Neuronal stem cell (in vitro differentiated cells): ENCODE results near the gene SPACA4.
"Not testable (repeated sequence)": the region's sequence is repeated elsewhere in the genome, so short reads cannot be mapped to it uniquely, and the experiment has no call there.

Experiments
- DNase-seq: peaks from one replicate; pipeline ENCODE4 v3.0.0-alpha.2; 2013; ENCODE audit warnings: low spot score
- H2AFZ ChIP-seq: one replicate; pipeline ENCODE4 v1.6.1; 2013; ENCODE audit warnings: mild to moderate bottlenecking, low read length, inconsistent platforms
- H2AK5ac ChIP-seq: 2 replicates; pipeline ENCODE4 v1.6.1; 2013; ENCODE audit warnings: low read depth, mild to moderate bottlenecking, inconsistent platforms, low read length, moderate library complexity, mixed read lengths
- H2BK120ac ChIP-seq: 2 replicates; pipeline ENCODE4 v1.6.1; 2013; ENCODE audit warnings: low read depth, mild to moderate bottlenecking, inconsistent platforms, low read length, moderate library complexity, mixed read lengths
- H2BK12ac ChIP-seq: one replicate; pipeline ENCODE4 v1.6.1; 2013; ENCODE audit warnings: low read length, inconsistent platforms
- H2BK15ac ChIP-seq: 2 replicates; pipeline ENCODE4 v1.6.1; 2013; ENCODE audit warnings: mild to moderate bottlenecking, low read length, inconsistent platforms, mixed read lengths
- H2BK5ac ChIP-seq: one replicate; pipeline ENCODE4 v1.6.1; 2013; ENCODE audit warnings: inconsistent platforms, mild to moderate bottlenecking, low read length, moderate library complexity
- H3K14ac ChIP-seq: one replicate; pipeline ENCODE4 v1.6.1; 2013; ENCODE audit warnings: low read length, inconsistent platforms
- H3K18ac ChIP-seq: 2 replicates; pipeline ENCODE4 v1.6.1; 2013; ENCODE audit warnings: low read length, inconsistent platforms
- H3K23ac ChIP-seq: 2 replicates; pipeline ENCODE4 v1.6.1; 2013; ENCODE audit warnings: low read depth, mild to moderate bottlenecking, mixed read lengths, low read length, inconsistent platforms; ENCODE audit not compliant: poor library complexity
- H3K27ac ChIP-seq: replicated peaks from 3 replicates; pipeline ENCODE4 v1.5.1; 2013; ENCODE audit warnings: low read length, inconsistent platforms
- H3K27me3 ChIP-seq, 3 experiments: 2 replicates each; pipeline ENCODE4 v1.6.1; 2013; ENCODE audit warnings: low read length in 3 of 3, mild to moderate bottlenecking in 2 of 3, inconsistent platforms in 1 of 3, low read depth in 1 of 3, mixed read lengths in 1 of 3, moderate library complexity in 1 of 3; ENCODE audit not compliant: control insufficient read depth in 3 of 3, insufficient read depth in 3 of 3
- H3K36me3 ChIP-seq, 2 donors: replicated peaks in 1 of 2; 2 replicates each; pipeline ENCODE4 v1.6.1; 2013; ENCODE audit warnings: low read length in 2 of 2; ENCODE audit not compliant: control insufficient read depth in 2 of 2, insufficient read depth in 2 of 2
- H3K4ac ChIP-seq: 2 replicates; pipeline ENCODE4 v1.6.1; 2013; ENCODE audit warnings: inconsistent platforms, mild to moderate bottlenecking, low read length, moderate library complexity
- H3K4me1 ChIP-seq, 2 donors: 1 replicate in 1 of 2; 2 replicates in 1 of 2; pipeline ENCODE4 v1.6.1; 2013; ENCODE audit warnings: low read length in 2 of 2, low read depth in 1 of 2; ENCODE audit not compliant: control insufficient read depth in 2 of 2, insufficient read depth in 1 of 2
- H3K4me2 ChIP-seq: one replicate; pipeline ENCODE4 v1.6.1; 2013; ENCODE audit warnings: mild to moderate bottlenecking, low read length, inconsistent platforms; ENCODE audit not compliant: insufficient read depth, poor library complexity, severe bottlenecking
- H3K4me3 ChIP-seq, 2 donors: 2 replicates each; pipeline ENCODE4 v1.5.1; 2013; ENCODE audit warnings: low read length in 2 of 2, mild to moderate bottlenecking in 2 of 2, inconsistent platforms in 1 of 2, moderate library complexity in 1 of 2
- H3K79me1 ChIP-seq: one replicate; pipeline ENCODE4 v1.6.1; 2013; ENCODE audit warnings: low read depth, mild to moderate bottlenecking, inconsistent platforms, low read length, moderate library complexity
- H3K9ac ChIP-seq: one replicate; pipeline ENCODE4 v1.6.1; 2013; ENCODE audit warnings: mild to moderate bottlenecking, low read depth, low read length, inconsistent platforms; ENCODE audit not compliant: poor library complexity
- H3K9me3 ChIP-seq, 2 donors: replicated peaks in 1 of 2; 2 replicates each; pipeline versions ENCODE3 to v1.6.1; 2013; ENCODE audit warnings: low read length in 2 of 2, mild to moderate bottlenecking in 2 of 2, inconsistent platforms in 1 of 2, low read depth in 1 of 2, mixed read lengths in 1 of 2, moderate library complexity in 1 of 2; ENCODE audit not compliant: control insufficient read depth in 2 of 2, insufficient read depth in 1 of 2
- H4K8ac ChIP-seq: one replicate; pipeline ENCODE4 v1.6.1; 2013; ENCODE audit warnings: low read depth, mild to moderate bottlenecking, inconsistent platforms, low read length, moderate library complexity
- H4K91ac ChIP-seq: one replicate; pipeline ENCODE4 v1.6.1; 2013; ENCODE audit warnings: low read length, low read depth, mild to moderate bottlenecking, inconsistent platforms; ENCODE audit not compliant: poor library complexity
- WGBS, 2 donors: extraction: QIAGEN DNeasy Blood & Tissue Kit; methylation state at CpG; one replicate each; pipeline ENCODE4 v1.1.7; 2013; ENCODE audit warnings: missing lambda C conversion rate in 2 of 2, mixed read lengths in 1 of 2; ENCODE audit not compliant: insufficient read length in 2 of 2, insufficient replicate concordance in 1 of 2; ENCODE audit errors: extremely low coverage in 2 of 2; 5-methylcytosine and 5-hydroxymethylcytosine counted together

SPACA4 gene

DNA sequence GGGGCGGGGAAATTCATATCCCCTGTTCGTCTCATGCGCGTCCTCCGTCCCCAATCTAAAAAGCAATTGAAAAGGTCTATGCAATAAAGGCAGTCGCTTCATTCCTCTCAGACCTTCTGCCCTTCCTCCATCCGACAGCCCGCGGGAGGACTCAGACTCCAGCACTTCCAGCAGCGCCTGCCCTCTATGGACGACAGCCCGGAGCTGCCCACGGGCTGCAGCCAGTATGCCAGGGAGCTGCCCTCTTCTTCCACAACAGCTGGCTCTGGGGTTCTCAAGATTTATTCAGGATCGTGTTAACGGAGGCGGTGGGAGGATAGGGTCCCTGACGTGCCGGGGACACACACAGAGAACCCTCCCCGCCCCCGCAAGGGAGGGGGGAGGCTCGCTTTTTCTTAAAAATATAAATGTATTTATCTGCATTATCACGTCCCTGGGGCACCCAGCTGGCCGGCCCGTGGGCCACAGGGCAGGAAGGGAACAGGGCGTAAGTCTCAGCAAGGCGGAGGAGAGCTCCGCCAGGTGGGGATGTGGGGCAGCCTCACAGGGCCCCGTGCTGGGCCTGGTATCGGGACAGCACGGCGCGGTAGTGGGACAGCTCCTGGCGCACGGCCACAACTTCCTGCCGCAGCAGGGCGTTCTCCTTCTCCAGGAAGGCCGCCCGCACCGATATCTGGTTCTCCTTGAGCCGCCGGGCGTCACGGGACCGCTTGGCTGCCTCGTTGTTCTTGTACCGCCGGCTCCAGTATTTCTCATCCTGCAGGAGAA lies 23.9 kb downstream of the SPACA4 start:
- Histone ChIP-seq H2BK12ac (no peak overlapping the region), H2AFZ (no peak overlapping the region), H3K79me1 (peaks cover 2% of the 10 kb centered on the region), H3K27ac (peak overlapping the region; percentile 67), H3K14ac (no peak overlapping the region), H4K91ac (peak overlapping the region; percentile 28), H3K27me3 (no peaks in the 10 kb centered on the region), H3K4me3 (peak overlapping the region in 1 of 2 donors; percentile 72), H2AK5ac (peak overlapping the region; percentile 88), H3K23ac (peak overlapping the region; percentile 98), H3K4me2 (peak overlapping the region; percentile 69), H3K4ac (no peak overlapping the region), H3K9me3 (no peaks in the 10 kb centered on the region), H4K8ac (no peak overlapping the region), H3K9ac (peak overlapping the region; percentile 83), H2BK5ac (peak overlapping the region; percentile 93), H3K4me1 (peaks cover 28 to 33% of the 10 kb centered on the region in 2 donors), H2BK15ac (peak overlapping the region; percentile 15), H2BK120ac (no peak overlapping the region), H3K18ac (peak overlapping the region; percentile 5), H3K36me3 (peaks cover 9 to 44% of the 10 kb centered on the region in 2 donors)
- DNase-seq, result no peak
- WGBS, 2 donors, result no CpG with 5 or more reads among the region's 47 CpGs

DNA sequence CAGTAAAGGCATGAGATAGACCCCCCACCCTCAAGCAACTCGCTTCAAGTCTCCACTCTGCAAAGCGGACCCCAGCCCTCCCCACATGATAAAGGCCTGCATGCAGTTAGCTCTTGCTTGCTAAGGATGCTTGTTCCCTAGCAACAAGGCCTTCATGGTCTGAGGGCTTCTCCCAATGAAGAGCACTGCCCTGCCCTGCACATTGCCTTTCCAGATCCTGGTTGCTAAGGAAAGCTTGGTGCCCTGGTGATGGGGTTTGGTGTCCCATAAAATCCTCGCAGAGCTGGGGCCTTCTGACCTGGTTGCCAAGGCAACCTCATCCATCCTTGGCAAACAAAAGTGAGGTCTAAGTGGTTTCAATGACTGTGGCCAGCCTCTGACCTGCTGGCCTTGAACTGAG lies 24.7 kb downstream of the SPACA4 start:
- peak overlapping the region; percentile 83 for H3K9ac ChIP-seq
- WGBS, 2 donors, result no CpG with 5 or more reads among the region's 3 CpGs
- peaks cover 8 to 37% of the 10 kb centered on the region in 2 donors for H3K36me3 ChIP-seq
- no peak overlapping the region for H2BK15ac ChIP-seq
- H3K79me1 ChIP-seq, result no peaks in the 10 kb centered on the region
- no peak overlapping the region for H3K14ac ChIP-seq
- H3K23ac ChIP-seq, result peak overlapping the region; percentile 13
- H2AK5ac ChIP-seq, result peak overlapping the region; percentile 88
- peak overlapping the region; percentile 5 for H3K18ac ChIP-seq
- H2AFZ ChIP-seq, result no peak overlapping the region
- DNase-seq, result no peak
- H4K91ac ChIP-seq, result no peak overlapping the region
- peaks cover 28 to 33% of the 10 kb centered on the region in 2 donors for H3K4me1 ChIP-seq
- H2BK5ac ChIP-seq, result peak overlapping the region; percentile 93
- no peaks in the 10 kb centered on the region for H3K9me3 ChIP-seq
- H3K4me3 ChIP-seq, result no peak overlapping the region
- H2BK120ac ChIP-seq, result no peak overlapping the region
- no peak overlapping the region for H2BK12ac ChIP-seq
- H3K27me3 ChIP-seq, result peaks cover 0 to 4% (median 0%) of the 10 kb centered on the region in 3 experiments
- no peak overlapping the region for H4K8ac ChIP-seq
- peak overlapping the region; percentile 69 for H3K4me2 ChIP-seq
- H3K27ac ChIP-seq, result peak overlapping the region; percentile 67
- H3K4ac ChIP-seq, result no peak overlapping the region

DNA sequence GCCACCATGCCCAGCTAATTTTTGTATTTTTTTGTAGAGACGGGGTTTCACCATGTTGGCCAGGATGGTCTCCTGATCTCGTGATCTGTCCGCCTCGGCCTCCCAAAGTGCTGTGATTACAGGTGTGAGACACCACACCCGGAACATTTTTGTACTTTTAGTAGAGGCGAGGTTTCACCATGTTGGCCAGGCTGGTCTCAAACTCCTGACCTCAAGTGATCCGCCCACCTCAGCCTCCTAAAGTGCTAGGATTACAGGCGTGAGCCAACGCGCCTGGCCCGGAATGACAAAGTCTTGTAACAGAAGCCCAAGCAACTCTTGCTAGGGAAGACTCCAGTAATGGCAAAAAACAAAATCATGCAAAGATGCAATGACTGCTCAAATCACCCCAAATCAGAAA lies 25.7 kb downstream of the SPACA4 start:
- H3K4me2 ChIP-seq, H2AK5ac ChIP-seq, H3K18ac ChIP-seq, H3K23ac ChIP-seq, H2BK15ac ChIP-seq, H3K4ac ChIP-seq, DNase-seq, H2AFZ ChIP-seq, H2BK5ac ChIP-seq, H4K8ac ChIP-seq, H3K14ac ChIP-seq, H2BK12ac ChIP-seq, H3K27me3 ChIP-seq, H4K91ac ChIP-seq, H3K27ac ChIP-seq, H3K9ac ChIP-seq, H2BK120ac ChIP-seq, H3K79me1 ChIP-seq, H3K4me3 ChIP-seq, H3K9me3 ChIP-seq: not testable (repeated sequence)
- Histone ChIP-seq H3K36me3 (peaks cover 7 to 32% of the 10 kb centered on the region in 2 donors), H3K4me1 (peaks cover 28 to 41% of the 10 kb centered on the region in 2 donors)
- no CpG with 5 or more reads among the region's 11 CpGs for WGBS, 2 donors

DNA sequence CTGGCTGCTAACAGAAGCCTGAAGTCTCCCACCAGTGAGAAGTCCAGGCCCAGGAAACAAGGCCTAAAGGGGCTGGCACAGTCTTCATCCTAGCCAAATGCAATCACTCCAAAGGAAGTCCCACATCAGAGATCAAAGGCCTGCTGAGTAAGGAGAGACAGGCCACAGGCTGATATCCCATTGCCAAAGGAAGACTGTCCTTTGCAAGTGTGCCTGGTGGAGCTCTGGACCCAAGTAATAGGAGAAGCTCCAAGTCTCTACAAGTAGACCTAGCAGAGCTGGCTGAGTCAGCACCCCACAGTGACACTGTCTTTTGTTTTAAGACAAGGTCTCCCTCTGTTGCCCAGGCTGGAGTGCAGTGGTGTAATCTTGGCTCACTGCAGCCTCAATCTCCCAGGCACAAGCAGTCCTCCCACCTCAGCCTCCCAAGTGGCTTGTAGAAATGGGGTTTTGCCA lies 26.2 kb downstream of the SPACA4 start:
- H2AFZ ChIP-seq, result no peak overlapping the region
- peak overlapping the region; percentile 61 for H2AK5ac ChIP-seq
- DNase-seq, result no peak
- H3K4me3 ChIP-seq, result no peak overlapping the region
- H4K91ac ChIP-seq, result no peak overlapping the region
- no peak overlapping the region for H2BK12ac ChIP-seq
- no peaks in the 10 kb centered on the region for H3K79me1 ChIP-seq
- no peaks in the 10 kb centered on the region for H3K9me3 ChIP-seq
- no peak overlapping the region for H3K23ac ChIP-seq
- no peak overlapping the region for H3K27ac ChIP-seq
- no peak overlapping the region for H4K8ac ChIP-seq
- H2BK120ac ChIP-seq, result no peak overlapping the region
- H3K9ac ChIP-seq, result no peak overlapping the region
- H3K4ac ChIP-seq, result no peak overlapping the region
- H3K14ac ChIP-seq, result no peak overlapping the region
- no peak overlapping the region for H3K4me2 ChIP-seq
- peaks cover 28 to 41% of the 10 kb centered on the region in 2 donors for H3K4me1 ChIP-seq
- H2BK15ac ChIP-seq, result no peak overlapping the region
- H3K27me3 ChIP-seq, result peaks cover 0 to 4% (median 0%) of the 10 kb centered on the region in 3 experiments
- H3K18ac ChIP-seq, result no peak overlapping the region
- H2BK5ac ChIP-seq, result no peak overlapping the region
- peaks cover 7 to 31% of the 10 kb centered on the region in 2 donors for H3K36me3 ChIP-seq
